H4 (cell line): ENCODE results near the gene NPR1. TPM values are rescaled to one million over a fixed set of nuclear protein-coding genes. Genes with fewer than 3 reads are reported as not detected.
"Not testable (repeated sequence)": the region's sequence is repeated elsewhere in the genome, so short reads cannot be mapped to it uniquely, and the experiment has no call there.

Experiments used
- DNase-seq: peaks from one replicate; pipeline ENCODE4 v3.0.0-alpha.2; 2015; ENCODE audit warnings: low spot score
- total RNA-seq: library from RNA; depleted of rRNA; stranded (reverse); fragments of >200 nt; shearing (Covaris generic); gene quantifications from 2 replicates; pipeline ENCODE4 v1.2.3, GENCODE V29; 2014

The NPR1 gene
- total RNA-seq, 1 experiment from 2014 or later, result not detected

GRCh38 chr1:153679337-153680119, 1.0 kb downstream of the NPR1 start:
- no peak for DNase-seq

DNA sequence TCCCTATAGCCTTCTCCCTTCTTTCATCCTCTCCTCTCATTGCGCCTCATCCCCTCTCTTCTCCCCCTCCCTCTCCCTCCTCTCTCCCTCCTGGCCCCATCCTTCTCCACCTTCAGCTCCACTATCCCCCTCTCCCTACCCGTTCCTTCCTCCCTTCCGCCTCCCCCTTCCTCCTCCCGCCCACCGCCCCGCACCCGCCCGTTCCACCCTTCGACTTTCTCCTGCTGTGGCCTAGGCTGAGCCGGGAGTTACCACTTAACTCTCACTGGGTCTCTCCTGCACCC, 1.6 kb downstream of the NPR1 start:
- DNase-seq, result no peak

DNA sequence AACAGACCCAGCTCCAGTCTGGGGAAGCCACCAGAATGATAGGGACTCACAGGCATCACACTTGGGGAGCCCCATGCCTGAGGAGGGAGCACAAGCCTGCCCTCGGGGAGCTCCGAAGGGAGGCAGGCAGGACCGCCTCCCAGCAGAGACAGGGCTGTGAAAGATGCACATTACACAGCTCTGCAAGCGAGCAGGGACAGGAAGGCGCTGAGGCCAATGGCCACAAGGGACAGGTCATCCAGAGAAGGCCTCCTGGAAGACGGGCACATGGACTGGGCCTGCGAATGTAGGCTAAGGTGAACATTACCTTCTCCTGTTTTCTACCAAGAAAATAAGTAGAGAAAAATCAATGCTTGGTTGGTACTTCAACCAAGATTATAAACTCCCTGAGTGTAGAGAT, 4.2 kb downstream of the NPR1 start:
- DNase-seq, result no peak

DNA sequence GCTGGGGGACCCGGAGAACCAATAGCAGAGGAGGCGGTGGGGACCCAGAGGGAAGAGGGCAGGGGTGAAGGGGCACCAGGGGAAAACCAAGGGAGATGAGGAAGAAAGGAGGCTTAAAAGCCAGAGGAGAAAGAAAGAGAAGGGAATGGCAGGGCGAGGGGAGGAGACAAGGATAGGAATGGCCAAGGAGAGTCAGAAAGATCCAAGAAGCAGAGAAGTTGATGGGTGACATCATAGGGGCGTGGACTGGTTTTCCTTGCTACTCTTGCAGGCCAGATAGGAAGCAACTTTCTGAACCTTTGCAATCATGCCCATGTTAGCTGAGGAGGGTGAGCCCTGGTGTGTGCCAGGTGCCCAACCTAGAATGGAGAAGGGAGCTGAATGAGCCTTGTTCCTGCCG, 5.4 kb downstream of the NPR1 start:
- no peak for DNase-seq

DNA sequence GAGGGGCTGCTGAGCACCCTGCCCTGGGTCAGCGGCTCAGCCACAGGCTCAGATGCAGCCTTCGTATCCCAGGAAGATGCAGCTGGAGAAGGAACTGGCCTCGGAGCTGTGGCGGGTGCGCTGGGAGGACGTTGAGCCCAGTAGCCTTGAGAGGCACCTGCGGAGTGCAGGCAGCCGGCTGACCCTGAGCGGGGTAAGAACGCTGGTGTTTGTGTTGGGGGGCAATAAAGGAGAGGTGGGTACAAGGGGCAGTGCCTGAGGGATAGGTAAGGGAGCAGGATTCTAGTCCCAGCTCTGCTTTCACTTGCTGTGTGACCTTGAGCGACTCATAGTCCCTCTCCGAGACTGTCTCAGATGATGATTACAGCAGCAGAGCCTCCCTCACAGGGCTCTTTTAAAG, 6.4 kb downstream of the NPR1 start:
- no peak for DNase-seq

DNA sequence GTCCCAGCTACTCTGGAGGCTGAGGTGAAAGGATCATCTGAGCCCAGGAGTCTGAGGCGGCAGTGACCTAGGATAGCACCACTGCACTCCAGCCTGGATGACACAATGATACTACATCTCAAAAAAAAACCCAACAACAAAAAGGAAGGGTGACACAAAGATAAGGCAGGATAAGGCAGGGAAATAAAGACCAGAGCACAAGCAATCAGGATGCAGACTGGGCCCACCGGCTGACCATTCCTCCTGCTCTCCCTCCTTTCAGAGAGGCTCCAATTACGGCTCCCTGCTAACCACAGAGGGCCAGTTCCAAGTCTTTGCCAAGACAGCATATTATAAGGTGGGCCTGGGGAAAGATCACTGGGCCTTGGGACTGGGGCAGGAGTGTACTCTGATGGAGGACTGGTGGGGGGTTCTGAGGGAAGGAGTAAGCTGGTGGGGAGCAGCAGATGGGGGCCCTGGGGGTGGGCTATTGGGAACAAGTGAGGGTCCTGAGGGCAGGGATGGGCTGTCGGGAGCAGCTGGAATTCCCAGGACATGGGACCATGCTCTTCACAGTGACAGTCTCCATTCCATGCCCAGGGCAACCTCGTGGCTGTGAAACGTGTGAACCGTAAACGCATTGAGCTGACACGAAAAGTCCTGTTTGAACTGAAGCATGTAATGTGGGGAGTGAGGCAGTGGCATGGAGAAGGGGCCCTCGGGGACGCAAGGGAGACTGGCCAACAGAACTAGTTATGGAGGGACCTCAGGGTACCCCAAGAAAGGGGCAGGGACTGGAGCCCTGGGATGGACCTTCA, 7.3 kb downstream of the NPR1 start:
- DNase-seq, result no peak

DNA sequence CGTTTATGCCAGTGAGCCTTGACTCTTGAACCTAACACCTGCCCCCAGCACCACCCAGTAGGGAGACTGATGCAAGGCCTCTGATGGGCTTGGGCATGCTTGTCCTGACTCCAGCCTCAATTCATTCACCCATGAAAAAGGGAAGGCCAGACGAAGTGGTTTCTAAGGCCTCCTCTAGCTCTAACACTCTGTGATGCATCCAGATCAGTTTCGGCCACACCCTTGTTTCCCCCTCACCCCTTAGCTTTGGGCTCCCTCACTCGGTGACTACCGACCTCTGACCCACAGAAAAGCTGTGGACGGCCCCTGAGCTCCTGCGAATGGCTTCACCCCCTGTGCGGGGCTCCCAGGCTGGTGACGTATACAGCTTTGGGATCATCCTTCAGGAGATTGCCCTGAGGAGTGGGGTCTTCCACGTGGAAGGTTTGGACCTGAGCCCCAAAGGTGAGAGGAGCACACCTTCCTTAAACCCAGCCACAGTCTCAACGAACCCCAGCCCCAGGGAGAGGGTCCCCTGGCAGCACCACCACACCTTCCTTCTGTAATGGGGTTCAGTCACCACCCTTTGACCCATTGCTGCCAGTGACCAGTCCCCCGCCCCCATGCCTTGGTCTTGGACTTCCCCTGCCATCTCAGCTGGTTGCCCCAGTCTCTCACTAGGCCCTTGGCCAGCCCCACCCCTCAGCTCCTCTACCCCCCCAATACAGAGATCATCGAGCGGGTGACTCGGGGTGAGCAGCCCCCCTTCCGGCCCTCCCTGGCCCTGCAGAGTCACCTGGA, 9.0 kb downstream of the NPR1 start:
- DNase-seq, result no peak

GRCh38 chr1:153688276-153688675, 9.8 kb downstream of the NPR1 start:
- DNase-seq, result no peak

DNA sequence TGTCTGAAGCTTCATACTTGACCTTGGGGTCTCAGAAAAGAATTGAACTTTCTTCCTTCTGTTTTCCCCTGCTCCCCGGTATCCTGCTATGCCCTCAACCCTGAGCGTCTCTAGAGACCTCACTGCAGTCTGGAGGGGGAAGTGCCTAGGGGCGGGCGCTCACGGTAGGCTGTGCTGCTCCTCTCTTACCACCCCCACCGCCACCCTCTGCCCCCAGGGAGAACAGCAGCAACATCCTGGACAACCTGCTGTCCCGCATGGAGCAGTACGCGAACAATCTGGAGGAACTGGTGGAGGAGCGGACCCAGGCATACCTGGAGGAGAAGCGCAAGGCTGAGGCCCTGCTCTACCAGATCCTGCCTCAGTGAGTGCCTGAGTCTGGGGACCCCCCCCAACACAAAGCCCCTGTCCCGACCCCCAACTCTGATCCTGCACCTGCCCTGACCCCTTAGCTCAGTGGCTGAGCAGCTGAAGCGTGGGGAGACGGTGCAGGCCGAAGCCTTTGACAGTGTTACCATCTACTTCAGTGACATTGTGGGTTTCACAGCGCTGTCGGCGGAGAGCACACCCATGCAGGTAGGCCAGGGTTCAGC, 10.3 kb downstream of the NPR1 start:
- DNase-seq, result no peak

DNA sequence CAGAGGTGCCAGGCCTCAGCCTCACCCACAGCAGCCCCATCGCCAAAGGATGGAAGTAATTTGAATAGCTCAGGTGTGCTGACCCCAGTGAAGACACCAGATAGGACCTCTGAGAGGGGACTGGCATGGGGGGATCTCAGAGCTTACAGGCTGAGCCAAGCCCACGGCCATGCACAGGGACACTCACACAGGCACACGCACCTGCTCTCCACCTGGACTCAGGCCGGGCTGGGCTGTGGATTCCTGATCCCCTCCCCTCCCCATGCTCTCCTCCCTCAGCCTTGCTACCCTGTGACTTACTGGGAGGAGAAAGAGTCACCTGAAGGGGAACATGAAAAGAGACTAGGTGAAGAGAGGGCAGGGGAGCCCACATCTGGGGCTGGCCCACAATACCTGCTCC, 15.0 kb downstream of the NPR1 start:
- DNase-seq, result no peak

- no peak for DNase-seq
Observed at GRCh38 chr1:153696741-153697140, 18.3 kb downstream of the NPR1 start.

DNA sequence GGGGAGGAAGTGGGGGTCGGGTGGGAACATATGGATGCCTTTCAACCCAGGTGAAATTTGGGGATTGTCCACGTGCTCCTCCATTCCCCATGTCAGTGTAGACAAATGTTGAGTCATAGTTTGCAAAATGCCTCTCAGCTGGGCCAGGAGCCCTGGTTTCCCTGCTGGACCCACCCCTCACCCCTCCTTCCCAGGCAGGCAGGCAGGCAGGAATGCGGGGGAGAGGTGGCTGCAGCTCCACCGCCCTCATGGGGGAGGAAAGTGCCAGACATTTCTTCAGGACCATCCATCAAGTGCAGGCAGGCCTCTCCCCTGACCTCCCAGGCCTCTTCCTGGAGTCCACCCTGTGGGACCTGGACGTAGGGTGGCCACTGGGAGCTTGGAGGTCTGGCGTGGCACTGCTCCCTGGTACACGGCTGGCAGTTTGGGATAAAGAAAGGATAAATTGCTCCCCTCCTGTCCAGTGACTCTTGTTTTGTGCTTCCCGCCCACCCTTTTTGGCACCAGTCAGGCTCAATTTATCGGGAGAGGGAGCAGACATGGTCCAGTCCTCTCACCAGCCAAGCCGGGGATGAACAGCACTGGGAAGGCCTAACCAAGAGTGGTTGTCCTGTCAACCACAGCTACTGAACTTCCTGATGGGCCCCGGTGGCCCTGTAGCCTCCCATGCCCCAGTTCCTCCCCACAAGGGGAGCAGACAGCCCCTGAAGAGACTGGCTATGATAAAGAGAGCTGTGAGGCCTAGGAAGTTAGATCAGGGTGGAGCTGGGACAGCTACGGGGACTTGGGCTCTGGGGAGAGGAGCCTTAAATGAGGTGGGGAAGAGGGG, 18.9 kb downstream of the NPR1 start:
- DNase-seq, result no peak

GRCh38 chr1:153698020-153698922, 19.8 kb downstream of the NPR1 start:
- no peak for DNase-seq

DNA sequence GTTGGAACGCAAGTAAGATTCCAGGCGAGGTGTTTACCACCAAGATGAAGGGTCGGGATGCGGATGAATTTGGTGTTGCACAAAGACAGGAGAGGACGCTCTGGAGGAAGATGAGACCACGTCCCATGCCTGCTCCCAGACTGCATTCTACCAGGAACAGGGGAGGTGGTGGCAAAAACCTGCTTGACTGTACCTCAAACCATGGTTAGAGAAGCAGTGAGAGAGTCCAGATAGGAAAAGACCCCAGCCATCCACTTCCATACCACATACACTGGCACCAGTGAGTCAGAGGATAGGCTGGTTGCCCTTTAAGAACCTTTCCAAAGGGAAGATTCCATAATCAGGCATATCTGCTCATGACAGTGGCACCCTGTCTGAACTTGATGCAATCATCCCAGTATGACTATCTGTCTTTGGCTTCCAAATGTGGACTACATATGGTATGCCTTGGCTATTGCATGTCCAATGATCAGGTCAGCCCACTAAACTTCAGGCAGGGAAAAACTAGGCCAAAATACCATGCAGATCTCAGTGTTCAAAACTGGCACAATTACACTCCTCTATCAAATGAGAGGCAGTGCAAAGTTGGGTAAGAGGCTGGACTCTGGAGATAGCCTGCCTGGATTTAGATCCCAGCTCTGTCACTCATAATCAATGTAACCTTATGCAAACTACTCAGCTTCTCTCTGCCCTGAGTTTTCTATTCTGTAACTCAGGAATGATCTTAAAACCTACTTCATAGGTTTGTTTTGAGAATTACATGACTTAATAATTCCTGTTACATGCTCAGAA, 20.6 kb downstream of the NPR1 start:
- peak; percentile 1 for DNase-seq

DNA sequence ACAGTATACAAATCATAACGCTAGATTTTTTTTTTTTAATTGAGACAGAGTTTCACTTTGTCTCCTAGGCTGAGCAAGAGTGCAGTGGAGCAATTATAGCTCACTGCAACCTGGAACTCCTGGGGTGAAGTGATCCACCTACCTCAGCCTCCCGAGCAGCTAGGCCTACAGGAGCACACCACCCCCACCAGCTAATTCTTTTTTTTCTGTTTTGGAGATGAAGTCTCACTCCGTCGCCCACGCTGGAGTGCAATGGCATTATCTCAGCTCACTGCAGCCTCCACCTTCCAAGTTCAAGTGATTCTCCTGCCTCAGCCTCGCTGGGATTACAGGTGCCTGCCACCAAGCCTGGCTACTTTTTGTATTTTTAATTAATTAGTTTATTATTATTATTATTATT, 21.3 kb downstream of the NPR1 start:
- no peak for DNase-seq

DNA sequence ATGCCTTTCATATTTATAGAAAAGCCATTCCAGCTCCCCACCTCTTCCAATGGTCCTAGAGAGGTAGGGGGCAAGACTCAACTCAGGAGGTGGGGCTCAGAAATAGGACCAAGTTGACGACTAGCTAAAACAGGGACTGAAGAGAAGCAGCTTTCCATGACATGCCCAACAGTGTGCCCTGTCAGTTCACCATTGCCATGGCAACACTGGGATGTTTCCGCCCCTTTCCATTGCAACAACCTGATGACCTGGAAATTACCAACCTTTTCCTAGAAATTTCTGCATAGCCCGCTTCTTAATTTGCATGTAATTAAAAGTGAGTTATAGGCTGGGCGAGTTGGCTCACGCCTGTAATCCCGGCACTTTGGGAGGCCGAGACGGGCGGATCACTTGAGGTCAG, 27.0 kb downstream of the NPR1 start:
- no peak for DNase-seq

- DNase-seq, result no peak
Observed at GRCh38 chr1:153711026-153711425, 32.5 kb downstream of the NPR1 start.

GRCh38 chr1:153716211-153716610, 37.7 kb downstream of the NPR1 start:
- not testable (repeated sequence) for DNase-seq

GRCh38 chr1:153717330-153717729, 38.8 kb downstream of the NPR1 start:
- DNase-seq, result no peak

DNA sequence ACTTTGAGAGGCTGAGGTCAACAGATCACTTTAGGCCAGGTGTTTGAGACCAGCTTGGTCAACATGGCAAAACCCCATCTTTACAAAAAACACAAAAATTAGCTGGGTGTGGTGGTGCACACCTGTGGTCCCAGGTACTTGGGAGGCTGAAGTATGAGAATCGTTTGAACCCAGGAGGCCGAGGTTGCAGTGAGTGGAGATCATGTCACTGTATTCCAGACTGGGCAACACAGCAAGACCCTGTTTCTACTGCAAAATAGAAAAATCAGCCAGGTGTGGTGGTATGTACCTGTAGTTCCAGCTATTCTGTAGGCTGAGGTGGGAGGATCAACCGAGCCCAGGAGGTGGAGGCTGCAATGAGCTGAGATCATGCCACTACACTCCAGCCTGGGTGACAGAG, 45.2 kb downstream of the NPR1 start:
- no peak for DNase-seq
